ENCODE measurements around the gene DMD.

DNA sequence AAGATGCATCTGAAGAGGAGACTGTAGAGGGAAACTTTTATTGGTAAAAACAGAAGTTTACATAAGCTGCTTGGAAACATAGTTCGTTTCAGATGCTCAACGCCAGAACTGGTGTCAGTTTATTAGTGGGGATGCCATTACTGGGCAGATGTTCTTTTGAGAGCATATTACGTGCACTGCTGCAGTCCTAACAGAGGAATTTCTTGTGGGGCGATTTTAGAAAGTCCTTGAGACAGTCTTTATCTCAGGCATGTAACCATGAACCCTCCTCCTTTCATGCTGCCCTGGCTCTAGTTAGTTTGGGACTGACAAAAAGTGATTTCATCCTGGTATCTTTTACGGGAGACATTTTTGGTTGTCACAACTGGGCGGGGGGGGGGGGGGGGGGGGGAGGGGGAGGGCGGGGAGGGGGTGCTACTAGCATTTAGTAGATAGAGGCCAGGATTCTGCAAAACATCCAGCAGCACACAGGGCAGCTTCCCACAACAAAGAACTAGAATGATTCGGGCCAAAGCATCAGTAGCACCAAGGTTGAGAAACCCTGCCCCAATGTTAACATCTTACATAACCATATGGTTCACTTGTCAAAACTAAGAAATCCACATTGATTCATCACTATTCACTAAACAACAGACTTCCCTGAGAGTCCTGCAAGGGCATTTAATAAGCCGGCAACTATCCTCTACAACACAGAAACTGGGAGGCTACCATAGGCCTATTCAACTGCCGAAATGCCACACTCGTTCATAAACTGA, 2021.0 kb downstream of the DMD start:
- TF ChIP-seq, protein P1, sequence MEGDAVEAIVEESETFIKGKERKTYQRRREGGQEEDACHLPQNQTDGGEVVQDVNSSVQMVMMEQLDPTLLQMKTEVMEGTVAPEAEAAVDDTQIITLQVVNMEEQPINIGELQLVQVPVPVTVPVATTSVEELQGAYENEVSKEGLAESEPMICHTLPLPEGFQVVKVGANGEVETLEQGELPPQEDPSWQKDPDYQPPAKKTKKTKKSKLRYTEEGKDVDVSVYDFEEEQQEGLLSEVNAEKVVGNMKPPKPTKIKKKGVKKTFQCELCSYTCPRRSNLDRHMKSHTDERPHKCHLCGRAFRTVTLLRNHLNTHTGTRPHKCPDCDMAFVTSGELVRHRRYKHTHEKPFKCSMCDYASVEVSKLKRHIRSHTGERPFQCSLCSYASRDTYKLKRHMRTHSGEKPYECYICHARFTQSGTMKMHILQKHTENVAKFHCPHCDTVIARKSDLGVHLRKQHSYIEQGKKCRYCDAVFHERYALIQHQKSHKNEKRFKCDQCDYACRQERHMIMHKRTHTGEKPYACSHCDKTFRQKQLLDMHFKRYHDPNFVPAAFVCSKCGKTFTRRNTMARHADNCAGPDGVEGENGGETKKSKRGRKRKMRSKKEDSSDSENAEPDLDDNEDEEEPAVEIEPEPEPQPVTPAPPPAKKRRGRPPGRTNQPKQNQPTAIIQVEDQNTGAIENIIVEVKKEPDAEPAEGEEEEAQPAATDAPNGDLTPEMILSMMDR (IDR thresholded peaks at IDR 0.05; ENCODE audit: poor library complexity, severe bottlenecking): no peak
- TF ChIP-seq EZH2 (IDR thresholded peaks at IDR 0.05; ENCODE audit: borderline replicate concordance, insufficient read depth, low read length, poor library complexity, severe bottlenecking) (no peak), POLR2AphosphoS5 (IDR thresholded peaks at IDR 0.05) (no peak), EP300 (conservative IDR thresholded peaks at IDR 0.05; ENCODE audit: poor library complexity, severe bottlenecking) (no peak), TAF1 (IDR thresholded peaks at IDR 0.05; ENCODE audit: low read depth) (no peak)
